Immature natural killer cell (primary cell): ENCODE data around the gene CDCA8. TPM values are rescaled to one million over a fixed set of nuclear protein-coding genes. Genes with fewer than 3 reads are reported as not detected.

ENCODE experiments used
- DNase-seq, 3 donors: peaks; one replicate each; pipeline ENCODE4 v3.0.0; 2022; ENCODE audit warnings: mixed read lengths in 1 of 3
- H3K27ac Mint-ChIP-seq, 6 donors: one replicate each; pipeline ENCODE4 v1.8.0; 2020; ENCODE audit warnings: mixed read lengths in 6 of 6, mild to moderate bottlenecking in 5 of 6, inconsistent platforms in 4 of 6, moderate library complexity in 3 of 6
- H3K27me3 Mint-ChIP-seq, 3 donors: one replicate each; pipeline ENCODE4 v1.8.0; 2020 to 2021; ENCODE audit warnings: low read depth in 3 of 3, mild to moderate bottlenecking in 3 of 3, mixed read lengths in 3 of 3, moderate library complexity in 3 of 3, inconsistent platforms in 1 of 3
- H3K36me3 Mint-ChIP-seq, 3 donors: one replicate each; pipeline ENCODE4 v1.8.0; 2020; ENCODE audit warnings: mixed read lengths in 3 of 3, inconsistent platforms in 2 of 3, mild to moderate bottlenecking in 2 of 3
- H3K4me1 Mint-ChIP-seq, 2 donors: one replicate each; pipeline ENCODE4 v1.8.0; 2020; ENCODE audit warnings: inconsistent platforms in 2 of 2, mild to moderate bottlenecking in 2 of 2, mixed read lengths in 2 of 2, moderate library complexity in 1 of 2
- H3K4me3 Mint-ChIP-seq, 5 donors: one replicate each; pipeline ENCODE4 v1.8.0; 2020; ENCODE audit warnings: mild to moderate bottlenecking in 5 of 5, mixed read lengths in 5 of 5, inconsistent platforms in 3 of 5, moderate library complexity in 3 of 5
- H3K9me3 Mint-ChIP-seq, 6 donors: one replicate each; pipeline ENCODE4 v1.8.0; 2020; ENCODE audit warnings: mild to moderate bottlenecking in 6 of 6, mixed read lengths in 6 of 6, inconsistent platforms in 4 of 6, moderate library complexity in 3 of 6
- polyA plus RNA-seq, 3 donors: library from polyadenylated mRNA; unstranded; fragments of 300-500 nt; fragmentation: Illumina TruSeq; gene quantifications; one replicate each; pipeline ENCODE4 v1.2.3, GENCODE V29; 2021

Gene CDCA8
- polyA plus RNA-seq, 3 donors from 2014 or later, result 2.6 to 6.1 (median 5.4) TPM

- peaks cover 0 to 5% (median 0%) of the 10 kb centered on the region in 6 donors for H3K9me3 Mint-ChIP-seq
- H3K36me3 Mint-ChIP-seq, result no peaks in the 10 kb centered on the region
- peaks cover 2 to 4% (median 3%) of the 10 kb centered on the region in 3 donors for H3K27me3 Mint-ChIP-seq
Observed at GRCh38 chr1:37741130-37741529, 48.8 kb downstream of the CDCA8 start.

DNA sequence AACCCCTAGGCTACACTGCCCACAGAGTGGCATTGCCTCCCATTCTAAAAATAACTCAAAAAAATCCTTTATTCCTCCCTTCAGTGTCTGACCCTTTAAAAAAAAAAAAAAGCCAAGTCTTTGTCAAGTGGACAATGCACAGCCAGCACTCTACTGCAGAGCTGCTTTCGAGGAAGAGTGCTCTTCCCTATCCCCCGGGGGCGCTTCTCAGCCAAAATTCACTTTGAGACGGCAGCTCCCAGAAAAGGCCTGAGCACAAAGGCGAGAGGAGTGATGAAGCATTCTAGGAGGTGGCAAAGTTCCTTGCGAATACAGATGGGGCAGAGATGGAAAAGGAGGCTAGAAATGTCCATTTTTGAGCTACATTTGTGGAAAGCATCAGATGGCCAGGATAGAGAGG lies 49.3 kb downstream of the CDCA8 start:
- Mint-ChIP-seq H3K36me3 (no peaks in the 10 kb centered on the region), H3K4me1 (no peaks in the 10 kb centered on the region), H3K9me3 (peaks cover 0 to 6% (median 0%) of the 10 kb centered on the region in 6 donors), H3K27ac (no peak overlapping the region), H3K27me3 (peaks cover 2 to 3% (median 3%) of the 10 kb centered on the region in 3 donors), H3K4me3 (no peak overlapping the region)
- no peak for DNase-seq

More at GRCh38 chr1:37741130-37741529, 48.8 kb downstream of the CDCA8 start:
- no peak for DNase-seq
- Mint-ChIP-seq H3K4me3 (no peak overlapping the region), H3K27ac (no peak overlapping the region), H3K4me1 (no peaks in the 10 kb centered on the region)

DNA sequence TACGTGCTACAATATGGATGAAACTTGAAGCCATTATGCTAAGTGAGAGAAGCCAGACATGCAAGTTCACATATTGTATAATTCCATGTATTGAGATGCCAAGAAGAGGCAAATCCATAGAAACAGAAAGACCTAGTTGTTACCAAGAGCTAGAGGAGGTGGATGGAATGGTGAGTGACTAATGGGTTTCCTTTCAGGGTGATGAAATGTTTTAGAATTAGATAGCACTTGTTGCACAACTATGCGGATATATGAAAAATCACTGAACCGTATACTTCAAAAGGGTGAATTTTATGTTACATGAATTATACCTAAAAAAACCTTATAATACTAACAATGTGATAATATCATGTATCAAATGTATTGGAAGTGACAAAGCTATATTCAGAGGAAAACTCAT lies 54.5 kb downstream of the CDCA8 start:
- DNase-seq, result no peak
- no peak overlapping the region for H3K27ac Mint-ChIP-seq
- H3K36me3 Mint-ChIP-seq, result no peaks in the 10 kb centered on the region
- peaks cover 3 to 6% (median 5%) of the 10 kb centered on the region in 3 donors for H3K27me3 Mint-ChIP-seq
- H3K4me3 Mint-ChIP-seq, result no peak overlapping the region
- peaks cover 0 to 6% (median 0%) of the 10 kb centered on the region in 6 donors for H3K9me3 Mint-ChIP-seq
- peaks cover 0 to under 1% of the 10 kb centered on the region in 2 donors for H3K4me1 Mint-ChIP-seq

DNA sequence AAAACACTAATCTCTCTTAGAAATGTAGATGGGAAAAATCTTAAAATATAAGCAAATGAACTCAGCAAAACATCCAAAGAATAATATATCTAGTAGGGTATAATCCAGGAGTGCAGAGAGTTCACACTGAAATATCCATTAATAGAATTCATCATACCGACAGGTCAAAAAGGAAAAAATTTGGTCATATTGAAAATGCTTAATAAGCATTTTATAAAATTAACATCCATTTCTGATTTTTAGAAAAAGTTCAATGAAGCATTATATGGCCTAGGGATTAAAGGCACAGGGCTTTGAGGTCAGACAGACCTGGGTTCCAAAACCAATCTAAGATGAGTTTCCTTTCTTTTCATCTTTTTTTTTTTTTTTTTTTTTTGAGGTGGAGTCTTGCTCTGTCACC lies 56.2 kb downstream of the CDCA8 start:
- H3K27me3 Mint-ChIP-seq, result peaks cover 11 to 13% (median 11%) of the 10 kb centered on the region in 3 donors

GRCh38 chr1:37752213-37752582 lies 59.9 kb downstream of the CDCA8 start:
- DNase-seq, result no peak
- Mint-ChIP-seq H3K4me1 (peaks cover 0 to 7% of the 10 kb centered on the region in 2 donors), H3K4me3 (peak overlapping the region; percentile 45 to 77 (median 69)), H3K9me3 (no peaks in the 10 kb centered on the region), H3K27ac (no peak overlapping the region), H3K27me3 (peaks cover 11 to 16% (median 15%) of the 10 kb centered on the region in 3 donors), H3K36me3 (no peaks in the 10 kb centered on the region)

More for the DNA sequence above, 56.2 kb downstream of the CDCA8 start:
- H3K4me3 Mint-ChIP-seq, result no peak overlapping the region
- H3K9me3 Mint-ChIP-seq, result peaks cover 0 to 6% (median 0%) of the 10 kb centered on the region in 6 donors
- peaks cover 0 to 7% of the 10 kb centered on the region in 2 donors for H3K4me1 Mint-ChIP-seq
- no peak overlapping the region for H3K27ac Mint-ChIP-seq
- no peaks in the 10 kb centered on the region for H3K36me3 Mint-ChIP-seq
- no peak for DNase-seq

- Mint-ChIP-seq H3K27me3 (peaks cover 11 to 16% (median 15%) of the 10 kb centered on the region in 3 donors), H3K9me3 (no peaks in the 10 kb centered on the region), H3K36me3 (no peaks in the 10 kb centered on the region), H3K4me3 (peak overlapping the region; percentile 45 to 77 (median 69)), H3K4me1 (peaks cover 0 to 7% of the 10 kb centered on the region in 2 donors), H3K27ac (no peak overlapping the region)
- no peak for DNase-seq
Observed at GRCh38 chr1:37752583-37753471, 60.5 kb downstream of the CDCA8 start.

GRCh38 chr1:37753473-37754321 lies 61.4 kb downstream of the CDCA8 start:
- H3K4me3 Mint-ChIP-seq, result peak overlapping the region in 4 of 5 donors; percentile 25 to 71 (median 55)
- DNase-seq, result no peak
- H3K9me3 Mint-ChIP-seq, result no peaks in the 10 kb centered on the region
- H3K27ac Mint-ChIP-seq, result no peak overlapping the region
- peaks cover 0 to 7% of the 10 kb centered on the region in 2 donors for H3K4me1 Mint-ChIP-seq
- H3K27me3 Mint-ChIP-seq, result peaks cover 11 to 14% (median 13%) of the 10 kb centered on the region in 3 donors
- H3K36me3 Mint-ChIP-seq, result no peaks in the 10 kb centered on the region

DNA sequence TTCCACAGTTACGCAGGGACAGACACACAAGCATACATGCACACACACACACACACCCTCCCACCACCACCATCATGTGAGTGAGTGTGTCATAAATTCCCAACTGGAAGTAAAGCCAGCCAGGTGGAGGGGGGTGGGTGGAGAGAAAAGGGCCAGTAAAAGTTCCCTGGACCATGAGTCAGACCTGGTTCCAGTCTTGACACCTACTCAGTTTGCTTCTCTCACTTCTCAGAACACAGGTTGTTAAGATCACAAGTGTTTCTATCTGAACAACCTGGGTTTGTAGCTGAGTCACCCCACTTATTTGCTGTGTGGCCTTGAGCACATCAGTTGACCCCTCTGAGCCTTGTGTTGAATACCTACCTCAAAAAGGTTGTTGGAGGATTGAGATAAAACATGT lies 63.0 kb downstream of the CDCA8 start:
- H3K36me3 Mint-ChIP-seq, result no peaks in the 10 kb centered on the region
- peak overlapping the region in 1 of 5 donors; percentile 2 for H3K4me3 Mint-ChIP-seq
- H3K27ac Mint-ChIP-seq, result no peak overlapping the region
- peaks cover 0 to 7% of the 10 kb centered on the region in 2 donors for H3K4me1 Mint-ChIP-seq
- DNase-seq, result no peak
- no peaks in the 10 kb centered on the region for H3K9me3 Mint-ChIP-seq
- peaks cover 11 to 14% (median 13%) of the 10 kb centered on the region in 3 donors for H3K27me3 Mint-ChIP-seq

DNA sequence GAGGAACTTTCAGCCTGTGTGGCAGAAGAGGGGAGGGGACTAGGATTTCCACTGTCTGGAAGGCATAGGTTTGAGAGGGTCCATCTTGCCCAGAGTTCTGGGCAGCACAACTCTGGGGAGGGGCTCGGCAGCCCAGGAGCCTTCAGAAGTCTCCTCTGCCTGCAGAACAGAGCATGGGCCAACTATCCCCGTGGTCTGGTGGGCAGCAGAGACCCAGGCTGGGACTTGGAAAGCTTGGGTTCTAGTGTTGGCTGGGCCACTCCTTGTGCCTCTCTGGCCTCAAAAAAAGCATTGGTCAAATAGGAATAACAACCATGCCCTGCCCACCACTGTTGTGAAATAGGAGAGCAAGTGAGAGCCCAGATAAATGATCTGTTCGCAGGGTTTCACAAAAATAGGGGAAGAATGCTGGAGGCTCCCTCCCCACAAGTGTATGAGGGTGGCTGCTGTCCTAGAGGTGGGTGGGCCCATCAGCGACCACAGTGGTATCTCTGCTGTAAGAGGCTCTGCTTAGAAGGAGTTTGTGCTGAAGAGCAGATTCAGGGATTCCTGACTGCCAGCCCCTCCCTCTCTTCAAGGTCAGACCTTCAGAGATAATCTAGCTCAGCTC lies 63.7 kb downstream of the CDCA8 start:
- no peak overlapping the region for H3K4me3 Mint-ChIP-seq

More for the DNA sequence above, 63.7 kb downstream of the CDCA8 start:
- Mint-ChIP-seq H3K4me1 (peaks cover 0 to 7% of the 10 kb centered on the region in 2 donors), H3K9me3 (no peaks in the 10 kb centered on the region), H3K36me3 (no peaks in the 10 kb centered on the region), H3K27me3 (peaks cover 11 to 14% (median 13%) of the 10 kb centered on the region in 3 donors), H3K27ac (no peak overlapping the region)
- no peak for DNase-seq

Other genes starting within 250 kb of the CDCA8 start
- gene ZC3H12A, start 217.9 kb upstream of the CDCA8 start, polyA plus RNA-seq, result 10 to 100 TPM in 2 of 3 donors, 1 to 10 TPM in 1; 9.6 to 14.6 (median 13.1) TPM
- 100 to 1,000 TPM; 147 to 185 (median 181) TPM for gene MEAF6, start 177.8 kb upstream of the CDCA8 start, polyA plus RNA-seq
- 10 to 100 TPM in 1 of 3 donors, 1 to 10 TPM in 2; 2.1 to 10.8 (median 3.2) TPM for gene SNIP1, start 138.2 kb upstream of the CDCA8 start, polyA plus RNA-seq
- gene DNALI1, start 135.6 kb upstream of the CDCA8 start, polyA plus RNA-seq, result not detected
- gene GNL2, start 96.6 kb upstream of the CDCA8 start, polyA plus RNA-seq, result 10 to 100 TPM; 29.3 to 55.0 (median 40.8) TPM
- not detected for gene RSPO1, start 57.6 kb upstream of the CDCA8 start, polyA plus RNA-seq
- gene EPHA10, start 72.6 kb downstream of the CDCA8 start, polyA plus RNA-seq, result not detected
- gene MANEAL, start 101.3 kb downstream of the CDCA8 start, polyA plus RNA-seq, result 1 to 10 TPM; 1.5 to 2.2 (median 1.7) TPM
- 10 to 100 TPM; 33.9 to 58.9 (median 39.3) TPM for gene C1orf122, start 115.3 kb downstream of the CDCA8 start, polyA plus RNA-seq
- 10 to 100 TPM; 17.7 to 44.1 (median 41.3) TPM for gene YRDC, start 115.7 kb downstream of the CDCA8 start, polyA plus RNA-seq
- 10 to 100 TPM in 2 of 3 donors, 1 to 10 TPM in 1; 7.7 to 19.0 (median 14.5) TPM for gene MTF1, start 167.1 kb downstream of the CDCA8 start, polyA plus RNA-seq